H1 (cell line): Measurements from ENCODE around the gene RAB31. TPM values are rescaled to one million over a fixed set of nuclear protein-coding genes. Genes with fewer than 3 reads are reported as not detected.

Experiments
- CHD7 ChIP-seq: fragments of 300-600 bp; sonication (generic); IDR thresholded peaks from 2 replicates; pipeline ENCODE4 v1.7.1; 2012; ENCODE audit warnings: low read length, moderate library complexity, mild to moderate bottlenecking, inconsistent platforms; ENCODE audit not compliant: insufficient replicate concordance
- EGR1 ChIP-seq: IDR thresholded peaks from 2 replicates; pipeline ENCODE4 v1.6.1; 2011; ENCODE audit warnings: low read depth, low read length, borderline replicate concordance
- EP300 ChIP-seq, 2 experiments: IDR thresholded peaks; 1 replicate in 1 of 2; 2 replicates in 1 of 2; pipeline ENCODE4 v1.6.1; 2011 to 2012; ENCODE audit warnings: low read depth in 2 of 2, low read length in 2 of 2, mild to moderate bottlenecking in 2 of 2, borderline replicate concordance in 1 of 2, inconsistent platforms in 1 of 2, moderate library complexity in 1 of 2
- KDM4A ChIP-seq: IDR thresholded peaks from one replicate; pipeline ENCODE4 v1.7.1; 2012; ENCODE audit warnings: low read depth, mild to moderate bottlenecking, moderate library complexity, low read length, inconsistent platforms; ENCODE audit not compliant: severe bottlenecking
- PHF8 ChIP-seq: fragments of 200-600 bp; sonication (generic); conservative IDR thresholded peaks from 2 replicates; pipeline ENCODE4 v1.7.1; 2012; ENCODE audit warnings: low read depth, mild to moderate bottlenecking, inconsistent platforms, low read length, moderate library complexity
- POLR2A ChIP-seq, 2 experiments: IDR thresholded peaks; 1 replicate in 1 of 2; 2 replicates in 1 of 2; pipeline ENCODE4 v1.6.1; 2011; ENCODE audit warnings: low read depth in 2 of 2, low read length in 2 of 2, mild to moderate bottlenecking in 2 of 2; ENCODE audit errors: control extremely low read depth in 1 of 2
- RXRA ChIP-seq: IDR thresholded peaks from 2 replicates; pipeline ENCODE4 v1.6.1; 2011; ENCODE audit warnings: low read depth, mild to moderate bottlenecking, low read length, moderate library complexity; ENCODE audit not compliant: insufficient read depth
- polyA plus RNA-seq, 7 experiments: library from polyadenylated mRNA; depleted of rRNA in 3 of 7; stranded (reverse) in 5 of 7; unstranded in 2 of 7; fragments of >200 nt in 5 of 7; fragments of 200-250 nt in 2 of 7; gene quantifications; 1 replicate in 5 of 7; 2 replicates in 1 of 7; 4 replicates in 1 of 7; pipeline versions ENCODE4 v1.2.1 to v1.2.3, GENCODE V29; 2011 to 2013; ENCODE audit warnings: missing spikeins in 2 of 7, mixed read lengths in 2 of 7
- total RNA-seq: library from RNA; stranded (reverse); fragmentation: NEBNext Ultra II Directional; extraction: Animal tissue kit (Norgen Biotek cat#: 25700); gene quantifications from 2 replicates; pipeline ENCODE4 v1.2.1, GENCODE V29; 2021

RAB31 gene
- total and polyA plus RNA-seq, 2 of the 8 experiments (the other 6 are each of a cell fraction or from before 2014, with no cell fraction given), result 15.2 to 40.9 TPM

- TF ChIP-seq CHD7, result no peak
- no peak for TF ChIP-seq RXRA
- no peak for TF ChIP-seq EGR1
- TF ChIP-seq KDM4A, result no peak
- no peak for TF ChIP-seq POLR2A (IDR thresholded peaks at IDR 0.05; ENCODE audit: control extremely low read depth in 1 of 2, low read depth in 2 of 2, low read length in 2 of 2)
- no peak for TF ChIP-seq PHF8
- TF ChIP-seq EP300 (IDR thresholded peaks at IDR 0.05; ENCODE audit: borderline replicate concordance in 1 of 2, low read depth in 2 of 2, low read length in 2 of 2), result no peak
Measured at GRCh38 chr18:9887992-9888391, 179.9 kb downstream of the RAB31 start (continued).
